Activated effector memory CD4-positive, alpha-beta T cell treated with Interleukin-2 at 50 U/mL for 16 hours (primary cell): ENCODE measurements around the gene CAMK2G.
"Not testable (repeated sequence)": the region's sequence is repeated elsewhere in the genome, so short reads cannot be mapped to it uniquely, and the experiment has no call there.

Experiments
- DNase-seq: peaks from one replicate; pipeline ENCODE4 v3.0.0-alpha.2; 2020

CAMK2G gene

GRCh38 chr10:73807471-73807870 is 66.9 kb downstream of the CAMK2G start:
- DNase-seq = no peak

GRCh38 chr10:73806176-73806950 is 68.0 kb downstream of the CAMK2G start:
- no peak for DNase-seq

GRCh38 chr10:73803680-73804286 is 70.6 kb downstream of the CAMK2G start:
- no peak for DNase-seq

GRCh38 chr10:73802276-73802991 is 71.9 kb downstream of the CAMK2G start:
- DNase-seq = no peak

- DNase-seq = no peak
These were observed 73.1 kb downstream of the CAMK2G start for GRCh38 chr10:73801253-73801590.

GRCh38 chr10:73800560-73801252 is 73.6 kb downstream of the CAMK2G start:
- DNase-seq = no peak

GRCh38 chr10:73799899-73800559 is 74.3 kb downstream of the CAMK2G start:
- no peak for DNase-seq

- DNase-seq = no peak
These were observed 75.3 kb downstream of the CAMK2G start for GRCh38 chr10:73798927-73799560.

- DNase-seq = no peak
These were observed 76.3 kb downstream of the CAMK2G start for GRCh38 chr10:73798087-73798486.

- no peak for DNase-seq
These were observed 76.9 kb downstream of the CAMK2G start for GRCh38 chr10:73797324-73798025.

GRCh38 chr10:73796766-73797165 is 77.6 kb downstream of the CAMK2G start:
- DNase-seq = no peak

GRCh38 chr10:73796035-73796434 is 78.3 kb downstream of the CAMK2G start:
- DNase-seq = not testable (repeated sequence)

- DNase-seq = not testable (repeated sequence)
These were observed 78.9 kb downstream of the CAMK2G start for GRCh38 chr10:73795491-73795890.

- DNase-seq = no peak
These were observed 80.9 kb downstream of the CAMK2G start for GRCh38 chr10:73793456-73793855.

GRCh38 chr10:73791871-73792400 is 82.4 kb downstream of the CAMK2G start:
- DNase-seq = no peak

GRCh38 chr10:73790886-73791625 is 83.3 kb downstream of the CAMK2G start:
- no peak for DNase-seq

- no peak for DNase-seq
These were observed 84.7 kb downstream of the CAMK2G start for GRCh38 chr10:73789659-73790055.

- DNase-seq = no peak
These were observed 85.3 kb downstream of the CAMK2G start for GRCh38 chr10:73788864-73789658.

- not testable (repeated sequence) for DNase-seq
These were observed 87.1 kb downstream of the CAMK2G start for GRCh38 chr10:73787031-73787800.
